ENCODE data around the gene RNASEL.

DNA sequence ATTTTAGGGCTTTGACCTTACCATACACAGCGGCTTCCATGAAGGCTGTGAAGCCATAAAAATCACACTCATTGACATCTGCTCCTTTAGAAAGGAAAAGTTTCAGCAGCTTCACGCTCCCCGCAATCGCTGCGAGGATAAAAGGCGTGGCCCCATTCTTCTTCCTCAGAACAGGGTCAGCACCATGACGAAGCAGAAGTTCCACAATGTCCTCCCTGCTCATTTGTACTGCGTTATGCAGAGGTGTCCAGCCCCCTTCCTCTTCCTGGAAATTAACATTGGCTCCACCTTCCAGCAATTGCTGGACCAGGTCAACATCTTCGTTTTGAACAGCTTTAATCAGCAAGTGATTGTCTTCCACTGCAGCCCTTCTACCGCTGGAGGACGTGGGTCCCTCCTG lies 2.7 kb downstream of the RNASEL start:
- no peak for TF ChIP-seq ZNF274 (IDR thresholded peaks at IDR 0.05; ENCODE audit: low read depth, low read length)
- TF ChIP-seq YY1 (IDR thresholded peaks at IDR 0.05; ENCODE audit: insufficient read depth, insufficient read length), result no peak
- no peak for TF ChIP-seq SUZ12 (IDR thresholded peaks at IDR 0.05; ENCODE audit: extremely low read depth, insufficient read depth, insufficient read length)

Data from NT2/D1 (cell line).